GM12801 (cell line): ENCODE measurements around the gene SCAF4.

Experiments
- CTCF ChIP-seq: IDR thresholded peaks from one replicate; pipeline ENCODE4 v1.5.1; 2011; ENCODE audit warnings: control low read depth; ENCODE audit not compliant: insufficient read length; ENCODE audit errors: extremely low read depth

SCAF4 gene

DNA sequence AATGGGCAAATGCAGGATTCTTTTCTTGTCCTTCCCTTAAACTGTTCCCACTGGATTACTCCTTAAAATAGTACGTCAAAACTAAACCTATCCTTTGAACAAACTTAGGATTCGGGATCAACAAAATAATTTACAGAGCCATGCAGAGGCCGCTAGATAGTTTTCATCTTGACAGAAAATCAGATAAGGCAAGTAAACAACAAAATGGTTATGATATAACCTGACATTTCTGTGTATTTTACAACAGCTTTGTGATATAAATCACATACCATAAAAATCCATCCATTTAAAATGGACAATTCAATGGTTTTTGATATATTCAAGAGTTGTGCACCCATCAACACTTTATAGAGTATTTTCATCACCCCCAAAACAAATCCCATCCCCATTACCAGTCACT, 11.2 kb downstream of the SCAF4 start:
- no peak for TF ChIP-seq CTCF

GRCh38 chr21:31720330-31720729, 11.6 kb downstream of the SCAF4 start:
- no peak for TF ChIP-seq CTCF

DNA sequence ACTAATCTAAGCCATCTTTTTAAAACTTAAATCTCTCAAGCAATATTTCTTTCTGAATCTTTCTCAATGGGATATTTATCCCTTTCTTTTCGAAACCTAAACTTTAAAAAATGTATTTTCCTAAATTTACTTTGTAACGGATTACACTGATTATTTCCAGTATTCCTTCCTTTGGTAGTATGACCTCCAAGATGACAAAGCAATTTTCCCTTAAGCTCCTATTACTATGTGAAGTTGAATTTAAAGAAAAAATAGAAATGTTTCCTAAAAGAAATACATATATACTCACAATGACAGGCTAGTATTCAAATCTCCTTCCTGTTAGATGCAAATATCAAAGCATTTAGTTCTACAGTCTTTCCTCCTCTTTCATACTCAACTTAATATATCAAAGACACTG, 15.8 kb downstream of the SCAF4 start:
- TF ChIP-seq CTCF: no peak

DNA sequence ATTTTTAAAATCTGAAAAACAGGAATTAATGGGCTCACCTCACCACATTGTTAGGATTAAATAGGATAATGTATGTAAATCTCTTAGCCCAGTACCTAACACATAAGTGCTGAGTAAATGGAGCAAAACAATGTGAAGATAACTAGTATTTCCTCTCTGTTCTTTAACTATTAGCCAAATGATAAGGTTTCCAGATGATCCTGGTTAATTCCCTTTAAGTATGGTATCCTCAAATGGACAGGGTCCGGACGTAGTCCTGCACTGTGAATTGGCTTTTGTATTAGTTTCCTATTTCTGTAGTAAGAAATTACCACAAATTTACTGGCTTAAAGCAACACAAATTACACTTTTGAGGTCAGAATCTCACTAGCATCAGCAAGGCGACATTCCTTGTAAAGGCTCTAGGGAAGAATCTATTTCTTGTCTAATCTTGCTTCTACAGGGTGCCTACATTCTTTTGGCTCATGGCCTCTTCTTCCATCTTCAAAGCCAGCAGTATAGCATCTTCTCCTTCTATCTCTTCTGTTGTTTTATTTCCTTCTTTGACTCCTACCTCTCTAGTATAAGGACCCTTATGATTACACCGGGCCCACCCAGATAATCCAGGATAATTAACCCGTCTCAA, 17.1 kb downstream of the SCAF4 start:
- TF ChIP-seq CTCF: no peak

GRCh38 chr21:31713973-31714740, 17.8 kb downstream of the SCAF4 start:
- TF ChIP-seq CTCF: no peak

DNA sequence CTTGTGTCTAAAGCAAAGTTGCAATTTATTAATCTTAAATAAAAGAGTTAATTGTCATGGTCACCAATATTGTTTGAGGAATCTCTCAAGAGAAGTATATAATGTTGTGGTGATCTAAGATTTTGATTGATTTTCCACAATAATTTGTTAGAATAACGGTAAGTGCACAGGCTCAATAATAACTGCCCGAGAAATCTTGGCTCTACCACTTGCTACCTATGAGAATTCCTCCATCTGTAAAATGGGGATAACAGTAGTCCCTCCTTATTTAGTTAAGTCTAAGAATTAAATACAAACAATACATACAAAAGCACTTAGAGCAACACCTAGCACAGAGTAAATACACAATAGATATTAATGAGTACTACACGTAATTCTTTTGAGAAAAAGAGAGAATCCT, 18.8 kb downstream of the SCAF4 start:
- no peak for TF ChIP-seq CTCF

DNA sequence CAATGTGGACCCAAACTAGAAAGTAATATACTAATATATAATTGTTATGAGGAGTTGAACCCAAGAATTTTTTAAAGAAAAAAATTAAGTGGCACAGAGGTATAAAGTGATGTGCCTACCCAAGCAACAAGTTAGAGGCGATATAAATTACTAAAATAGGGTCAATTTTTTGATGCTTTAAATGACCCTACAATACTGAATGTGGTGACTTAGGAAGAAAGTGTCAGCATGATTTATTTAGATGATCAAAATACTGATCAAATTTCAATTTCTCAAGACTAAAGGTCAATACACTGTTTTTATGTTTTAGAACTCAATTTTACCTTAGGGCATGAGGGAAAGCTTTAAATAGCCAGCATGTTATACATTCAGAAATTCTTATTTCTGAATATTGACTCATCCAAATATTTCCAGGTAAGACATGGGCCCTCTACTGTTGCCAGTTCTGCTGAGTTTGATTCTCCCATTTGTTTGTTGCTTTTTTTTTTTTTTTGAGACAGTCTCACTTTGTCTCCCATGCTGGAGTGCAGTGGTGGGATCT, 20.1 kb downstream of the SCAF4 start:
- TF ChIP-seq CTCF: no peak
